Measurements from ENCODE around the gene TMPRSS13. TPM values are rescaled to one million over a fixed set of nuclear protein-coding genes. Genes with fewer than 3 reads are reported as not detected.

Gene TMPRSS13
- total RNA-seq, 8 experiments from 2014 or later = 0.11 to 0.95 (median 0.15) TPM; not detected in 1

DNA sequence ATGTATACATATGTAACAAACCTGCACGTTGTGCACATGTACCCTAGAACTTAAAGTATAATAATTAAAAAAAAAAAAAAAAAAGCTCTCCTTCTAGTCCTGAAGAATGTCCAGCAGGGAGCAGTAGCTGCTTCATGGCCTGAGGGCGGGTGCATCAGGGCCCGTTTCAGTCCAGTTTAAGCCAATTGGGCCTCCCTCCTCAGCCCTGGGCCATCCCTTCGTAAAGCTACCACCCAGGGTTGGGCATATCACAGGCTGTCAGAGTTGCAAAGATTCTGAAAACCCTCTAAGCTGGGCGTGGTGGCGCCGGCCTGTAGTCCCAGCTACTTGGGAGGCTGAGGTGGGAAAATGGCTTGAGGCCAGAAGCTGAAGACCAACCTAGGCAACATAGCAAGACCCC is 5.4 kb downstream of the TMPRSS13 start:
- Histone ChIP-seq H3K4me3 (no peak overlapping the region), H3K27ac (no peak overlapping the region), H3K4me1 (replicated peaks in 1 of 2) (no peaks in the 10 kb centered on the region)
- WGBS, 10 experiments = 85 to 100% (median 87%) methylated on average over 3 to 5 of the region's 7 CpGs; no CpG with 5 or more reads in 6 of the 10 experiments
- in situ Hi-C loops (cut with MboI; ENCODE audit: low pct_unique_long_range_greater_than_20kb in 2 of 9, low sequenced_read_pairs in 9 of 9, unreplicated experiment in 9 of 9) = no loop called here
- peak in 3 of 8 experiments; percentile 33 to 56 (median 53) for ATAC-seq (replicated peaks in 6 of 8)

DNA sequence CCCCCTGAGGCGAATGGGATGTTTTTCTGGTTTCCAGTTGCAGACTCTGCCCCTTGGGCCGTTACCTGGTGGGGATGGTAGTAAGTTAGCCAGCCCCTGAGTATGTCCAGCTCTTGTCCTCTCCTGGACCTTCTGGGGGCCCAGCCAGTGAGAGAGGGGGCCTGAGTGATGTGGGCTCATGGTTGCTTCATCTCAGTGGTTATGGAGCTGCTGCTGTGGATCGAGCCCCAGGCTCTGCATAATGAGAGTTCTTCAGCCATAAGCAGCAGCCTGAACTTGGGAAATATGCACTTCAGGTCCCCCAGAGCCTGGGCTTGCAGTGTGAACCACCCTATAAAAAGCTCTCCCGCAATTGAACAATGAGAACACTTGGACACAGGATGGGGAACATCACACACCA is 5.9 kb downstream of the TMPRSS13 start:
- H3K27ac ChIP-seq = no peak overlapping the region
- no peak overlapping the region for H3K4me3 ChIP-seq
- no peaks in the 10 kb centered on the region for H3K4me1 ChIP-seq (replicated peaks in 1 of 2)
- in situ Hi-C loops (cut with MboI; ENCODE audit: low pct_unique_long_range_greater_than_20kb in 2 of 9, low sequenced_read_pairs in 9 of 9, unreplicated experiment in 9 of 9) = no loop called here
- WGBS, 10 experiments = 14 to 100% (median 70%) methylated on average over 1 to 3 of the region's 4 CpGs; no CpG with 5 or more reads in 4 of the 10 experiments
- no peak for ATAC-seq (replicated peaks in 6 of 8)

GRCh38 chr11:117921893-117922292 is 7.3 kb downstream of the TMPRSS13 start:
- 68 to 100% (median 91%) methylated on average over 1 to 4 of the region's 5 CpGs; no CpG with 5 or more reads in 4 of the 10 experiments for WGBS, 10 experiments
- H3K4me3 ChIP-seq = no peak overlapping the region
- no peak overlapping the region for H3K27ac ChIP-seq
- no peak for ATAC-seq (replicated peaks in 6 of 8)
- in situ Hi-C loops (cut with MboI; ENCODE audit: low pct_unique_long_range_greater_than_20kb in 2 of 9, low sequenced_read_pairs in 9 of 9, unreplicated experiment in 9 of 9) = no loop called here
- no peaks in the 10 kb centered on the region for H3K4me1 ChIP-seq (replicated peaks in 1 of 2)

GRCh38 chr11:117921456-117921855 is 7.7 kb downstream of the TMPRSS13 start:
- Histone ChIP-seq H3K4me3 (no peak overlapping the region), H3K4me1 (replicated peaks in 1 of 2) (no peaks in the 10 kb centered on the region), H3K27ac (no peak overlapping the region)
- no peak for ATAC-seq (replicated peaks in 6 of 8)
- WGBS, 10 experiments = no CpG with 5 or more reads among the region's 2 CpGs
- in situ Hi-C loops (cut with MboI; ENCODE audit: low pct_unique_long_range_greater_than_20kb in 2 of 9, low sequenced_read_pairs in 9 of 9, unreplicated experiment in 9 of 9) = no loop called here

DNA sequence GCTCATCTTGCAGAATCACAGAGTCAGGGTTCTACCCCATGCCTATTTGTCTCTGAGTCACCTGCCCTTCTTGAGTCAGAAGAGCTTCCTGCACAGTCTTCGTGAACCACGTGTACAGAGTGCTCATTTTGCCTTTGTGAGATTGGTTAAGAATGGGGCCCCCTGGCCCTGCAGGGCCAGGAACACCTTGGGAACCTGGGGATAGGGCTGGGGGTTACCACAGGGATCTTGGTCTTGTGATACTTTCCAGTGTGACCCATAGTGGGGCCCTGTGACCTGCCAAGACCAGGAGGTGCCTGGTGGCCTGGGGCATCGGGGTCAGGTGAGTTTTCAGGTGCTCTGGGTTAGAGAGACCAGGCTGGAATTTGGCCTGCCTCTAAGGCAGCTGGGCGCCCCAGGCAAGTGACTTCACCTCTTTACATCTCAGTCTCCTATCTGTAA is 9.4 kb downstream of the TMPRSS13 start:
- no peak overlapping the region for H3K4me3 ChIP-seq
- H3K27ac ChIP-seq = no peak overlapping the region
- 40 to 88% (median 75%) methylated on average over 1 to 4 of the region's 4 CpGs; no CpG with 5 or more reads in 6 of the 10 experiments for WGBS, 10 experiments
- no peak for ATAC-seq (replicated peaks in 6 of 8)
- in situ Hi-C loops (cut with MboI; ENCODE audit: low pct_unique_long_range_greater_than_20kb in 2 of 9, low sequenced_read_pairs in 9 of 9, unreplicated experiment in 9 of 9) = no loop called here
- H3K4me1 ChIP-seq (replicated peaks in 1 of 2) = no peaks in the 10 kb centered on the region

DNA sequence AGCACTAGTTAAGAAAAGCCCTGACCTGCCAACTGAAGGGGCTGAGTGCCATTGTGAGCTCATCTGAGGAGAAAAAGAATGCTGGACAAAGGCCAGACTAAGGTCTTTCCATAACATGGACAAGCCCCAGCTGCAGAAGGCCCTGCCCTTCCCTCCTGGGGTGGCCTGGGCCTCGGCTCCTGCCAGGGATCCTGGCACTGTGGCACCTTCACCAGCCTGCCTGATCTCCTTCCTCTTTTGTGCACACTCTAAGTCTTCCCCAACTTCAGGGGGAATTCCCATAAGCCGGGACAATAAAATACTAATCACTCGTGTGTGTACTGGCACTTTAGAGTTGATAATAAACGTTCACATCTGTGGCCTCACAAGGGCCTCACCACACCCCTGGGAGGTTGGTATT is 9.9 kb downstream of the TMPRSS13 start:
- WGBS, 10 experiments = 0 to 58% (median 57%) methylated on average over 1 to 3 of the region's 4 CpGs; no CpG with 5 or more reads in 7 of the 10 experiments
- in situ Hi-C loops (cut with MboI; ENCODE audit: low pct_unique_long_range_greater_than_20kb in 2 of 9, low sequenced_read_pairs in 9 of 9, unreplicated experiment in 9 of 9) = no loop called here

GRCh38 chr11:117918366-117919255 is 10.6 kb downstream of the TMPRSS13 start:
- WGBS, 10 experiments = 68 to 87% (median 80%) methylated on average over 1 to 5 of the region's 17 CpGs; no CpG with 5 or more reads in 6 of the 10 experiments
- H3K4me3 ChIP-seq = no peak overlapping the region
- H3K27ac ChIP-seq = no peak overlapping the region
- H3K4me1 ChIP-seq (replicated peaks in 1 of 2) = no peaks in the 10 kb centered on the region
- no peak for ATAC-seq (replicated peaks in 6 of 8)
- in situ Hi-C loops (cut with MboI; ENCODE audit: low pct_unique_long_range_greater_than_20kb in 2 of 9, low sequenced_read_pairs in 9 of 9, unreplicated experiment in 9 of 9) = no loop called here

More for the DNA sequence above, 9.9 kb downstream of the TMPRSS13 start:
- Histone ChIP-seq H3K4me3 (no peak overlapping the region), H3K27ac (no peak overlapping the region), H3K4me1 (replicated peaks in 1 of 2) (no peaks in the 10 kb centered on the region)
- no peak for ATAC-seq (replicated peaks in 6 of 8)

DNA sequence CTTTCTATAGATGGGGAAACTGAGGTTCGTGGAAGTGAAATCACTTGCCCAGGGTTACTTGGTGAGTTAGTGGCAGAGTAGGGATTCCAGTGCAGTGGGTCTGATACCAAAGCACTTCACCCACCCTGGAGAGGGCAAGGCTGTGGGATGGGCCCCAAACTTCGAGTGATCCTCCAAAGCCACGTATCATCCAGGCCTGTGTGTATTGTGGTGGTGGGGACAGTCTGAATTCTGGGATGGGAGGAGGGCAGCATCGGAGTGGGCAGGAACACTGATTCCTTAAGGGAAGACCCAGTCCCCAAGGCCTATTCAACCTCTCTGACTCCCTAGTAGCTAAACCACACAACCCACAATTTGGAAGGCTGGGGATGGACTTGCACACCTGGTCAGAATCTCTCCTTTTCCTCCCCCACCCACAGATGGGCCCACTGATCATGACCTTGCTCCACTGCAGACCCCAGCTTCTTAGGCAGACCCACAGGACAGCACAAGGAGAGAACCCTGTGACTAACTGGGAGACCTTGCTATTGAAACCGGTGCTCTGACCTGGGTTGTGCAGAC is 11.5 kb downstream of the TMPRSS13 start:
- no peaks in the 10 kb centered on the region for H3K4me1 ChIP-seq (replicated peaks in 1 of 2)
- ATAC-seq (replicated peaks in 6 of 8) = no peak
- in situ Hi-C loops (cut with MboI; ENCODE audit: low pct_unique_long_range_greater_than_20kb in 2 of 9, low sequenced_read_pairs in 9 of 9, unreplicated experiment in 9 of 9) = no loop called here
- no peak overlapping the region for H3K27ac ChIP-seq
- WGBS, 10 experiments = 40 to 100% (median 100%) methylated on average over 1 of the region's 5 CpGs; no CpG with 5 or more reads in 7 of the 10 experiments
- H3K4me3 ChIP-seq = no peak overlapping the region

- ATAC-seq (replicated peaks in 6 of 8) = no peak
- WGBS, 10 experiments = 20 to 71% (median 60%) methylated on average over 1 of the region's 11 CpGs; no CpG with 5 or more reads in 6 of the 10 experiments
- H3K27ac ChIP-seq = no peak overlapping the region
- H3K4me1 ChIP-seq (replicated peaks in 1 of 2) = no peaks in the 10 kb centered on the region
- in situ Hi-C loops (cut with MboI; ENCODE audit: low pct_unique_long_range_greater_than_20kb in 2 of 9, low sequenced_read_pairs in 9 of 9, unreplicated experiment in 9 of 9) = no loop called here
- H3K4me3 ChIP-seq = no peak overlapping the region
Measured at GRCh38 chr11:117916956-117917355, 12.2 kb downstream of the TMPRSS13 start.

- Histone ChIP-seq H3K27ac (no peak overlapping the region), H3K4me3 (no peak overlapping the region), H3K4me1 (replicated peaks in 1 of 2) (no peaks in the 10 kb centered on the region)
- in situ Hi-C loops (cut with MboI; ENCODE audit: low pct_unique_long_range_greater_than_20kb in 2 of 9, low sequenced_read_pairs in 9 of 9, unreplicated experiment in 9 of 9) = no loop called here
- WGBS, 10 experiments = 20 to 77% (median 65%) methylated on average over 2 to 4 of the region's 9 CpGs; no CpG with 5 or more reads in 6 of the 10 experiments
- no peak for ATAC-seq (replicated peaks in 6 of 8)
Measured at GRCh38 chr11:117915672-117916235, 13.4 kb downstream of the TMPRSS13 start.

DNA sequence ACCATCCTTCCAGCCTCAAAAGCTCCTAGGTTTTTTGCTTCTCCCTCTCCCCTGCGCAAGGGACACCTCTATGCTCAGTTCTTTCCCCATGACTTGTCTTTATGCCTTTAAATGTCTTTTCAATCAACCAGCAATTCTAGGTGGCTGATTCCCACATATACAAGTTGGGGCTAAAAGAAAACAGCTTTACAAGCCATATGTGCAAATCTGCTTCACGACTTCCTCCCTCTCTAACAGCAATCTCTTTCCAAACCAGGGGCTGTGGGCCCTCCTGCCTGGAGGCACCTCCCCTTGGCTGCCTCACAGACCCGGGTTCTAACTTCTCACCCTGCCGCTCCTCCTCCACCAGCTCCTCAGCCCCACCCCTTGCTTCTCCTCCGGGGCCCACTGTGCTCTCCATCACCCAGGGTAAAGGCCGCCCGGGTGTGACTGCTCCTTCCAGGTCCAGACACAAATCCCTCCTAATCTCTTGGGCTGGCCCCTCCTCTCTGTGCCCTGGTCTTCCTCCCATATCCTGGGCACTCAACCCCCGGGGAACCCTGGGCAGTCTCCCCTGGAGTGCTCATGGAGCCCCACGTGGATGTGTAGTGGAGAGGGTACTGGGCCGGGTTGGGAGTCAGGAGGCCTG is 14.1 kb downstream of the TMPRSS13 start:
- 40 to 64% (median 50%) methylated on average over 1 to 7 of the region's 10 CpGs; no CpG with 5 or more reads in 4 of the 10 experiments for WGBS, 10 experiments
- in situ Hi-C loops (cut with MboI; ENCODE audit: low pct_unique_long_range_greater_than_20kb in 2 of 9, low sequenced_read_pairs in 9 of 9, unreplicated experiment in 9 of 9) = no loop called here
- no peak overlapping the region for H3K27ac ChIP-seq
- peak in 4 of 8 experiments; percentile 37 to 62 (median 56) for ATAC-seq (replicated peaks in 6 of 8)
- no peak overlapping the region for H3K4me3 ChIP-seq
- no peaks in the 10 kb centered on the region for H3K4me1 ChIP-seq (replicated peaks in 1 of 2)

- 0 to 90% (median 43%) methylated on average over 1 to 2 of the region's 5 CpGs; no CpG with 5 or more reads in 5 of the 10 experiments for WGBS, 10 experiments
- in situ Hi-C loops (cut with MboI; ENCODE audit: low pct_unique_long_range_greater_than_20kb in 2 of 9, low sequenced_read_pairs in 9 of 9, unreplicated experiment in 9 of 9) = no loop called here
Measured at GRCh38 chr11:117914398-117914761, 14.8 kb downstream of the TMPRSS13 start.

More at GRCh38 chr11:117914398-117914761, 14.8 kb downstream of the TMPRSS13 start:
- ATAC-seq (replicated peaks in 6 of 8) = peak in 5 of 8 experiments; percentile 41 to 66 (median 58)
- Histone ChIP-seq H3K4me1 (replicated peaks in 1 of 2) (no peaks in the 10 kb centered on the region), H3K4me3 (no peak overlapping the region), H3K27ac (no peak overlapping the region)
